Neural progenitor cell (in vitro differentiated cells): ENCODE measurements around the gene HNRNPD.

ENCODE experiments used
- CTCF ChIP-seq: fragments of 200-600 bp; sonication (generic); IDR thresholded peaks from 2 replicates; pipeline ENCODE4 v1.5.1; 2017; ENCODE audit warnings: antibody characterized with exemption, mild to moderate bottlenecking
- EZH2 ChIP-seq: fragments of 200-600 bp; sonication (generic); IDR thresholded peaks from 2 replicates; pipeline ENCODE4 v1.6.1; 2017; ENCODE audit warnings: antibody characterized with exemption, mild to moderate bottlenecking, moderate library complexity

DNA sequence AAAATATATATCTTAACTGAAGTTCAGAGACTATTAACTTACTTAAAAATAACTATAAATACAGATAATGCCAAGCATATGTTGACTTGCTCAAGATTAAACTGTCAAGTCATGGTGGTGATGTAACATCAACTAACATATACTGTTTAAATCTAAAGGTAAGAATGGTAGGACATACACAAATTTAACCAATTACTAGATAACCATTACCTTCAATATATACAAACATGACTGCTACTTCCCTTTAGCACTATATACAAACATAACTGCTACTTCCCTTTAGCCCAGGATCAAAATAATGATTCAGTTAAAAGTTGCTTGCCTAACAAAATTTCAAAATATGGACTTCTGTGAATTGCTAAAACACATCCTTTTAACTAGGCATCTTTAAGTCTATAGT, 14.9 kb downstream of the HNRNPD start:
- TF ChIP-seq CTCF (no peak), EZH2 (no peak)
